Mammary epithelial cell (primary cell): ENCODE results near the gene PCBP3.

Experiments used
- EZH2 ChIP-seq: IDR thresholded peaks from 2 replicates; pipeline ENCODE4 v1.6.1; 2012; ENCODE audit warnings: low read length, inconsistent platforms, borderline replicate concordance
- TF ChIP-seq, protein P1 (sequence below), 2 donors: IDR thresholded peaks in 1 of 2; conservative IDR thresholded peaks in 1 of 2; 2 replicates each; pipeline ENCODE4 v1.5.1; 2011 to 2012; ENCODE audit warnings: inconsistent platforms in 2 of 2, low read length in 2 of 2, mild to moderate bottlenecking in 2 of 2, control low read depth in 1 of 2, low read depth in 1 of 2; ENCODE audit not compliant: insufficient read depth in 1 of 2; ENCODE audit errors: extremely low read depth in 1 of 2

DNA sequence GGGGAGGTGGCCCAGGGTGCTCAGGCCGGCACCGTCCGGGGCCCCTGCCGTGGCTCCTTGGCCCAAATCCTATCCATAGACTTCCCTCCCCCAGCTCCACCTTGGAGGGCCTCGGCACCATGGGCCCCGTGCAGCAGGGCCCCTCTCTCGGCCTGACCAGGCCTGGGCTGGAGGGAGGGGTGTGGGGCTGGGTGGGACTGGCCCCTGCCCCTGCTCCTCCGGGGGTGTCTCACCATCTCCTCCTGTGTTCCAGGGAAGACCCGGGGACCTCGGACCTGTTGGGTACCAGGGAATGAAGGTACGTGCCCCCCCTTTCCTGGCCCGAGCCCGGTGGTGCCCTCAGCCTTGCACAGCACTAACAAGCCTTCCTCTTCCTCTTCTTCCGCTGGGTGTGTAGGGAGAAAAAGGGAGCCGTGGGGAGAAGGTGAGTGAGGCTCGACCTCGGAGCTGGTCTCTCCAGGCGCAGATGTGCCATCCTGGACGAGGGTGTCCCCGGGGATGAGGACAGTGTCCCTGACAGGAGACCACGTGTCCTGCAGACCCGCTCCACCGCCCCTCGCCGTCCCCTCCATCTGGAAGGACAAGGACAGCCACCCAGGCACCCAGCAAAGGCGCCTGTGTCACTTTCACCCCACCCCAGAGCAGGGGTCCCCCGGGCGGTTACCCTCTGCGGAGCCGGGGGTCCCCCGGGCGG is 346.0 kb downstream of the PCBP3 start:
- no peak for TF ChIP-seq EZH2
- TF ChIP-seq, protein P1, sequence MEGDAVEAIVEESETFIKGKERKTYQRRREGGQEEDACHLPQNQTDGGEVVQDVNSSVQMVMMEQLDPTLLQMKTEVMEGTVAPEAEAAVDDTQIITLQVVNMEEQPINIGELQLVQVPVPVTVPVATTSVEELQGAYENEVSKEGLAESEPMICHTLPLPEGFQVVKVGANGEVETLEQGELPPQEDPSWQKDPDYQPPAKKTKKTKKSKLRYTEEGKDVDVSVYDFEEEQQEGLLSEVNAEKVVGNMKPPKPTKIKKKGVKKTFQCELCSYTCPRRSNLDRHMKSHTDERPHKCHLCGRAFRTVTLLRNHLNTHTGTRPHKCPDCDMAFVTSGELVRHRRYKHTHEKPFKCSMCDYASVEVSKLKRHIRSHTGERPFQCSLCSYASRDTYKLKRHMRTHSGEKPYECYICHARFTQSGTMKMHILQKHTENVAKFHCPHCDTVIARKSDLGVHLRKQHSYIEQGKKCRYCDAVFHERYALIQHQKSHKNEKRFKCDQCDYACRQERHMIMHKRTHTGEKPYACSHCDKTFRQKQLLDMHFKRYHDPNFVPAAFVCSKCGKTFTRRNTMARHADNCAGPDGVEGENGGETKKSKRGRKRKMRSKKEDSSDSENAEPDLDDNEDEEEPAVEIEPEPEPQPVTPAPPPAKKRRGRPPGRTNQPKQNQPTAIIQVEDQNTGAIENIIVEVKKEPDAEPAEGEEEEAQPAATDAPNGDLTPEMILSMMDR (conservative IDR thresholded peaks at IDR 0.05 in 1 of 2, IDR thresholded peaks at IDR 0.05 in 1 of 2; ENCODE audit: extremely low read depth in 1 of 2, insufficient read depth in 1 of 2, low read depth in 1 of 2, low read length in 2 of 2) = no peak
